GM12878 (cell line): ENCODE measurements around the gene PRKAR1A. TPM values are rescaled to one million over a fixed set of nuclear protein-coding genes. Genes with fewer than 3 reads are reported as not detected.

Source experiments
- ATAC-seq: fragments of 200-7000 bp; cut with Tn5 transposase; 3 replicates; pipeline ENCODE4 v1.9.1; 2020; ENCODE audit warnings: mild to moderate bottlenecking, moderate library complexity
- BruUV-seq: library from RNA; stranded (reverse); fragments of 400-500 nt; replicated peaks from 2 replicates; lab custom pipeline; 2021; lab: Mats Ljungman, UMichigan
- CTCF ChIA-PET: fragments of 300-600 bp; sonication (Branson Sonifier 250); formaldehyde crosslinking; extraction: SDS; loops from one replicate; lab custom pipeline; 2021; ENCODE audit warnings: inconsistent platforms; lab: Yijun Ruan, JAX
- POLR2A ChIA-PET: fragments of 350-600 bp; formaldehyde crosslinking; extraction: SDS; loops from one replicate; lab custom pipeline; 2021; ENCODE audit warnings: inconsistent platforms; lab: Charles Lee
- RAD21 ChIA-PET: fragments of 300-600 bp; sonication (Branson Sonifier 250); formaldehyde crosslinking; loops from one replicate; lab custom pipeline; 2023; ENCODE audit warnings: antibody characterized with exemption; ENCODE audit not compliant: unreplicated experiment; lab: Charles Lee
- SMC1A ChIA-PET: fragments of 300-600 bp; sonication (Branson Sonifier 250); formaldehyde crosslinking; loops from one replicate; lab custom pipeline; 2023; ENCODE audit not compliant: unreplicated experiment, uncharacterized antibody; lab: Charles Lee
- DNase-seq: peaks from one replicate; pipeline ENCODE4 v3.0.0-alpha.2; 2011; ENCODE audit warnings: low read depth, low spot score
- FAIRE-seq: peaks from 3 replicates; lab custom pipeline; 2011; peaks lifted over from hg19 to GRCh38; lab: Jason Lieb, UNC
- H2AFZ ChIP-seq: 2 replicates; pipeline ENCODE4 v1.6.0; 2011; ENCODE audit warnings: low read depth, low read length, control low read depth; ENCODE audit not compliant: control insufficient read depth
- H3K27ac ChIP-seq: 2 replicates; pipeline ENCODE4 v1.5.1; 2011; ENCODE audit warnings: control low read depth; ENCODE audit not compliant: control insufficient read depth, insufficient read depth
- H3K27me3 ChIP-seq, 2 experiments: replicated peaks in 1 of 2; 2 replicates each; pipeline versions ENCODE4 v1.6.0 to v1.6.1; 2011; ENCODE audit warnings: low read length in 1 of 2; ENCODE audit not compliant: control insufficient read depth in 2 of 2, insufficient read depth in 2 of 2
- H3K36me3 ChIP-seq, 2 experiments: 2 replicates each; pipeline ENCODE4 v1.5.1; 2011; ENCODE audit warnings: low read length in 1 of 2; ENCODE audit not compliant: control insufficient read depth in 2 of 2, insufficient read depth in 2 of 2
- H3K4me1 ChIP-seq: 2 replicates; pipeline ENCODE4 v1.6.1; 2011; ENCODE audit warnings: mild to moderate bottlenecking, low read length, moderate library complexity, mixed read lengths; ENCODE audit not compliant: control insufficient read depth, insufficient read depth
- H3K4me2 ChIP-seq: 2 replicates; pipeline ENCODE4 v1.6.0; 2011; ENCODE audit warnings: control low read depth; ENCODE audit not compliant: control insufficient read depth, insufficient read depth
- H3K4me3 ChIP-seq: fragments of 200-600 bp; sonication (generic); 2 replicates; pipeline ENCODE4 v1.5.1; 2016
- H3K79me2 ChIP-seq: 2 replicates; pipeline ENCODE4 v1.6.0; 2011; ENCODE audit warnings: low read length; ENCODE audit not compliant: control insufficient read depth, insufficient read depth
- H3K9ac ChIP-seq: 2 replicates; pipeline ENCODE4 v1.8.0; 2011; ENCODE audit warnings: low read length, control low read depth, mixed read lengths; ENCODE audit not compliant: control insufficient read depth, insufficient read depth
- H3K9me3 ChIP-seq: replicated peaks from 3 replicates; pipeline ENCODE4 v1.5.1; 2011; ENCODE audit warnings: mild to moderate bottlenecking, low read length; ENCODE audit not compliant: control insufficient read depth, insufficient read depth
- H4K20me1 ChIP-seq: 2 replicates; pipeline ENCODE4 v1.6.0; 2011; ENCODE audit not compliant: control insufficient read depth, insufficient read depth
- BHLHE40 ChIP-seq, 2 experiments: fragments of 450-650 bp in 1 of 2; IDR thresholded peaks; 2 replicates each; pipeline ENCODE4 v1.6.1; 2011 to 2017; ENCODE audit warnings: low read depth in 2 of 2, borderline replicate concordance in 1 of 2, improper control_type of control experiment in 1 of 2, low read length in 1 of 2, mild to moderate bottlenecking in 1 of 2
- ELK1 ChIP-seq: IDR thresholded peaks from 2 replicates; pipeline ENCODE4 v1.6.1; 2012; ENCODE audit warnings: low read depth, low read length, improper control_type of control experiment
- FOS ChIP-seq: IDR thresholded peaks from 3 replicates; pipeline ENCODE4 v1.6.1; 2011; ENCODE audit warnings: borderline replicate concordance; ENCODE audit not compliant: insufficient read length; ENCODE audit errors: extremely low read depth
- FOXK2 ChIP-seq: fragments of 450-650 bp; IDR thresholded peaks from 2 replicates; pipeline ENCODE4 v1.6.1; 2017; ENCODE audit warnings: mild to moderate bottlenecking, moderate library complexity
- GATAD2B ChIP-seq: fragments of 450-650 bp; conservative IDR thresholded peaks from 2 replicates; pipeline ENCODE4 v1.6.1; 2017; ENCODE audit warnings: low read depth, mild to moderate bottlenecking, moderate library complexity
- HCFC1 ChIP-seq: fragments of 150-350 bp; IDR thresholded peaks from 2 replicates; pipeline ENCODE4 v1.6.1; 2014; ENCODE audit warnings: low read length
- IRF5 ChIP-seq: fragments of 450-650 bp; IDR thresholded peaks from 2 replicates; pipeline ENCODE4 v1.6.1; 2017; ENCODE audit warnings: borderline replicate concordance
- KAT2A ChIP-seq: conservative IDR thresholded peaks from 2 replicates; pipeline ENCODE4 v1.6.1; 2011; ENCODE audit warnings: low read depth, low read length; ENCODE audit not compliant: control insufficient read depth
- KLF5 ChIP-seq: fragments of 450-650 bp; IDR thresholded peaks from 2 replicates; pipeline ENCODE4 v1.6.1; 2014; ENCODE audit warnings: mild to moderate bottlenecking; ENCODE audit not compliant: partially characterized antibody
- LARP7 ChIP-seq: fragments of 450-650 bp; IDR thresholded peaks from 2 replicates; pipeline ENCODE4 v1.6.1; 2017; ENCODE audit warnings: mild to moderate bottlenecking
- NFIC ChIP-seq: IDR thresholded peaks from 2 replicates; pipeline ENCODE4 v1.6.1; 2012; ENCODE audit warnings: low read depth, mild to moderate bottlenecking, inconsistent platforms, low read length, moderate library complexity
- NFYB ChIP-seq: IDR thresholded peaks from 2 replicates; pipeline ENCODE4 v1.6.1; 2011; ENCODE audit warnings: low read depth, mild to moderate bottlenecking, low read length, improper control_type of control experiment, moderate library complexity; ENCODE audit not compliant: insufficient read depth
- NR2F1 ChIP-seq: fragments of 450-650 bp; conservative IDR thresholded peaks from 2 replicates; pipeline ENCODE4 v1.6.1; 2017; ENCODE audit warnings: mild to moderate bottlenecking
- PML ChIP-seq: IDR thresholded peaks from 2 replicates; pipeline ENCODE4 v1.6.1; 2012; ENCODE audit warnings: low read length, inconsistent platforms
- SMAD1 ChIP-seq: fragments of 450-650 bp; IDR thresholded peaks from 2 replicates; pipeline ENCODE4 v1.6.1; 2018; ENCODE audit warnings: mild to moderate bottlenecking, low read depth; ENCODE audit not compliant: partially characterized antibody
- TCF12 ChIP-seq: IDR thresholded peaks from 2 replicates; pipeline ENCODE4 v1.6.1; 2011; ENCODE audit warnings: low read depth, mild to moderate bottlenecking, low read length
- ZNF687 ChIP-seq: fragments of 450-650 bp; IDR thresholded peaks from 2 replicates; pipeline ENCODE4 v1.6.1; 2017; ENCODE audit warnings: mild to moderate bottlenecking, moderate library complexity
- WGBS: methylation state at CpG from one replicate; pipeline ENCODE4 v1.1.6; 2016; ENCODE audit warnings: low lambda C conversion rate; ENCODE audit not compliant: insufficient replicate concordance, insufficient coverage; ENCODE audit errors: missing lambda C conversion rate; 5-methylcytosine and 5-hydroxymethylcytosine counted together
- in situ Hi-C: fragments of 300-500 bp; cut with MboI; formaldehyde crosslinking; loops from 9 replicates; pipeline ENCODE4 v1.14.3; 2018; ENCODE audit warnings: mixed read lengths
- intact Hi-C: fragments of 100-400 bp; cut with micrococcal nuclease; formaldehyde crosslinking; loops from one replicate; pipeline ENCODE4 v1.14.2; 2022; ENCODE audit not compliant: unreplicated experiment
- polyA plus RNA-seq, 11 experiments: library from polyadenylated mRNA; depleted of rRNA in 4 of 11; unstranded in 6 of 11; stranded (reverse) in 5 of 11; fragments of >200 nt; fragmentation: Nextera tagmentation in 4 of 11; fragmentation: Illumina TruSeq in 1 of 11; extraction: Ambion mirVana in 4 of 11; extraction: Trizol in 1 of 11; gene quantifications; 1 replicate in 1 of 11; 2 replicates in 10 of 11; pipeline versions ENCODE4 v1.2.1 to v1.2.3, GENCODE V29; 2011 to 2016; ENCODE audit warnings: inconsistent platforms in 2 of 11, missing spikeins in 2 of 11, low read depth in 1 of 11
- total RNA-seq, 4 experiments: library from RNA; depleted of rRNA in 3 of 4; stranded (reverse); fragments of >200 nt in 3 of 4; fragmentation: Illumina TruSeq in 1 of 4; extraction: Trizol in 1 of 4; gene quantifications; 2 replicates each; pipeline versions ENCODE4 v1.2.1 to v1.2.3, GENCODE V29; 2013 to 2021

PRKAR1A gene
- total and polyA plus RNA-seq, 10 of the 15 experiments (the other 5 are each of a cell fraction or from before 2014, with no cell fraction given): 29.1 to 200 (median 125) TPM

GRCh38 chr17:68511671-68512246 is 471 bp upstream of the PRKAR1A start:
- Histone ChIP-seq H3K9ac (peak overlapping the region; percentile 87), H3K4me1 (peaks cover 7% of the 10 kb centered on the region; the same call in 1 of the 2 replicates), H3K36me3 (peaks cover 0 to 10% of the 10 kb centered on the region in 2 experiments; a peak in 1 of 4 replicates), H3K27me3 (no peaks in the 10 kb centered on the region), H3K4me2 (peak overlapping the region; percentile 92), H2AFZ (peak overlapping the region; percentile 100), H3K9me3 (no peaks in the 10 kb centered on the region), H3K27ac (peak overlapping the region; percentile 98), H4K20me1 (0 out of 2 replicates have a peak, but pooled peaks cover 2% of the 10 kb centered on the region), H3K79me2 (peaks cover 45% of the 10 kb centered on the region), H3K4me3 (peak overlapping the region; percentile 88)
- FAIRE-seq (no peak), DNase-seq (no peak), ATAC-seq (peak; percentile 74)
- RAD21 ChIA-PET: interaction anchor here (1.0 to 3.1 kb wide), 7 partner anchors 10 to 53 kb away, joined by 3 to 19 read pairs (median 4); no protein-coding TSS in a partner anchor
- in situ Hi-C loops: no loop called here
- CTCF ChIA-PET: interaction anchor here (3.9 kb wide), 1 partner anchor 14 kb away, joined by 29 read pairs; no protein-coding TSS in a partner anchor
- 2% methylated on average over 21 of the region's 49 CpGs for WGBS
- intact Hi-C loops: loop anchor here (1.0 to 5.0 kb wide), 2 partner anchors 13 to 44 kb away; no protein-coding TSS in a partner anchor
- SMC1A ChIA-PET: interaction anchor here (0.9 to 8.1 kb wide), 4 partner anchors 12 to 53 kb away, joined by 3 to 97 read pairs (median 7); no protein-coding TSS in a partner anchor
- no TSS peak for BruUV-seq
- POLR2A ChIA-PET: interaction anchor here (0.8 to 4.7 kb wide), 6 partner anchors 9 to 55 kb away, joined by 3 to 46 read pairs (median 6); partner anchors contain the start of gene WIPI1
- peak; percentile 93 for TF ChIP-seq GATAD2B
- TF ChIP-seq TCF12: 0 out of 2 replicates have a peak, but pooled peaks have one; percentile 70
- TF ChIP-seq IRF5: no peak; the same call in 1 of the 2 replicates
- peak; percentile 30 for TF ChIP-seq SMAD1
- no peak for TF ChIP-seq NFIC
- TF ChIP-seq HCFC1: 0 out of 2 replicates have a peak, but pooled peaks have one; percentile 1
- TF ChIP-seq ZNF687: peak; percentile 57; the same call in 1 of the 2 replicates
- peak; percentile 80 for TF ChIP-seq LARP7
- no peak for TF ChIP-seq FOXK2
- TF ChIP-seq BHLHE40 (IDR thresholded peaks at IDR 0.05; ENCODE audit: borderline replicate concordance in 1 of 2, low read depth in 2 of 2, low read length in 1 of 2): peak; percentile 5 to 59; a peak in 1 of 4 replicates
- no peak for TF ChIP-seq KAT2A
- TF ChIP-seq NFYB: no peak
- no peak for TF ChIP-seq FOS
- TF ChIP-seq NR2F1: peak; percentile 52; the same call in 1 of the 2 replicates
- no peak for TF ChIP-seq ELK1
- no peak for TF ChIP-seq KLF5
- TF ChIP-seq PML: peak; percentile 38; the same call in 1 of the 2 replicates
